GM23338 (cell line): ENCODE data around the gene TM9SF4. TPM values are rescaled to one million over a fixed set of nuclear protein-coding genes. Genes with fewer than 3 reads are reported as not detected.

Experiments used
- ATAC-seq: fragments of 200-7000 bp; cut with Tn5 transposase; 3 replicates; pipeline ENCODE4 v1.9.1; 2020
- DNase-seq: peaks from one replicate; pipeline ENCODE4 v3.0.0-alpha.2; 2015; ENCODE audit warnings: low spot score
- H2AFZ ChIP-seq: fragments of 200-600 bp; sonication (generic); 2 replicates; pipeline ENCODE4 v1.8.0; 2016; ENCODE audit warnings: antibody characterized with exemption, mild to moderate bottlenecking, moderate library complexity
- H3F3A ChIP-seq: fragments of 200-600 bp; sonication (generic); replicated peaks from 2 replicates; pipeline ENCODE4 v1.8.0; 2017; ENCODE audit warnings: antibody characterized with exemption, mixed run types, low read depth
- H3K27ac ChIP-seq: fragments of 200-600 bp; sonication (generic); 2 replicates; pipeline ENCODE4 v1.6.1; 2016; ENCODE audit warnings: low read depth
- H3K27me3 ChIP-seq: fragments of 200-600 bp; sonication (generic); 2 replicates; pipeline ENCODE4 v1.8.0; 2016; ENCODE audit warnings: mild to moderate bottlenecking, mixed run types, moderate library complexity; ENCODE audit not compliant: insufficient read depth
- H3K36me3 ChIP-seq: fragments of 200-600 bp; sonication (generic); 2 replicates; pipeline ENCODE4 v1.8.0; 2016; ENCODE audit warnings: mild to moderate bottlenecking; ENCODE audit not compliant: insufficient read depth
- H3K4me1 ChIP-seq: fragments of 200-600 bp; sonication (generic); 2 replicates; pipeline ENCODE4 v1.8.0; 2016; ENCODE audit warnings: mild to moderate bottlenecking, moderate library complexity; ENCODE audit not compliant: insufficient read depth
- H3K4me2 ChIP-seq: fragments of 200-600 bp; sonication (generic); 2 replicates; pipeline ENCODE4 v1.7.1; 2017; ENCODE audit warnings: mixed run types
- H3K4me3 ChIP-seq: fragments of 200-600 bp; sonication (generic); 2 replicates; pipeline ENCODE4 v1.6.1; 2016; ENCODE audit warnings: mixed run types
- H3K79me2 ChIP-seq: fragments of 200-600 bp; sonication (generic); replicated peaks from 2 replicates; pipeline ENCODE4 v1.8.0; 2017; ENCODE audit warnings: mild to moderate bottlenecking; ENCODE audit not compliant: insufficient read depth
- H3K9me2 ChIP-seq: fragments of 200-600 bp; sonication (generic); 2 replicates; pipeline ENCODE4 v1.8.0; 2017; ENCODE audit not compliant: insufficient read depth
- H4K20me1 ChIP-seq: fragments of 200-600 bp; sonication (generic); replicated peaks from 2 replicates; pipeline ENCODE4 v1.8.0; 2017; ENCODE audit warnings: mild to moderate bottlenecking; ENCODE audit not compliant: insufficient read depth
- H3K27ac Mint-ChIP-seq: 2 replicates; pipeline ENCODE4 v1.8.0; 2020; ENCODE audit warnings: inconsistent platforms, mild to moderate bottlenecking, moderate library complexity, mixed read lengths
- H3K27me3 Mint-ChIP-seq: 3 replicates; pipeline ENCODE4 v1.8.0; 2022; ENCODE audit warnings: low read depth, mild to moderate bottlenecking, moderate library complexity, mixed read lengths, inconsistent platforms; ENCODE audit not compliant: insufficient read depth, poor library complexity
- H3K36me3 Mint-ChIP-seq: 3 replicates; pipeline ENCODE4 v1.8.0; 2021; ENCODE audit warnings: low read depth, mild to moderate bottlenecking, inconsistent platforms, moderate library complexity, mixed read lengths
- H3K4me1 Mint-ChIP-seq: 3 replicates; pipeline ENCODE4 v1.8.0; 2020; ENCODE audit warnings: mild to moderate bottlenecking, inconsistent platforms, mixed read lengths
- H3K4me3 Mint-ChIP-seq: 3 replicates; pipeline ENCODE4 v1.8.0; 2021; ENCODE audit warnings: moderate library complexity, mild to moderate bottlenecking, inconsistent platforms, mixed read lengths
- H3K9me3 Mint-ChIP-seq: 3 replicates; pipeline ENCODE4 v1.8.0; 2020; ENCODE audit warnings: moderate library complexity, mild to moderate bottlenecking, inconsistent platforms, mixed read lengths
- CTCF ChIP-seq, 2 experiments: fragments of 200-600 bp in 1 of 2; sonication (generic) in 1 of 2; conservative IDR thresholded peaks; 2 replicates each; pipeline versions ENCODE4 v1.5.1 to v1.6.1; 2016 to 2017; ENCODE audit warnings: antibody characterized with exemption in 2 of 2, low read depth in 2 of 2, mild to moderate bottlenecking in 2 of 2, moderate library complexity in 1 of 2
- EZH2 ChIP-seq: fragments of 200-600 bp; sonication (generic); IDR thresholded peaks from one replicate; pipeline ENCODE4 v1.8.0; 2017; ENCODE audit warnings: antibody characterized with exemption, mild to moderate bottlenecking, low read depth; ENCODE audit not compliant: unreplicated experiment
- JUNB ChIP-seq: IDR thresholded peaks from one replicate; pipeline ENCODE4 v1.6.1; 2016; ENCODE audit warnings: antibody characterized with exemption; ENCODE audit not compliant: unreplicated experiment
- NANOG ChIP-seq: IDR thresholded peaks from 2 replicates; pipeline ENCODE4 v1.6.1; 2016; ENCODE audit warnings: antibody characterized with exemption, borderline replicate concordance
- ZNF114 ChIP-seq: fragments of 250-450 bp; sonication (Bioruptor Pico); IDR thresholded peaks from 2 replicates; pipeline ENCODE4 v1.5.0; 2020; ENCODE audit warnings: mild to moderate bottlenecking, moderate library complexity
- ZNF331 ChIP-seq: fragments of 250-450 bp; sonication (Bioruptor Pico); IDR thresholded peaks from 2 replicates; pipeline ENCODE4 v1.5.0; 2020; ENCODE audit warnings: low read depth, mild to moderate bottlenecking, moderate library complexity
- ZNF462 ChIP-seq: fragments of 250-450 bp; sonication (Bioruptor Pico); IDR thresholded peaks from 2 replicates; pipeline ENCODE4 v1.5.0; 2020; ENCODE audit warnings: mild to moderate bottlenecking, moderate library complexity
- polyA plus RNA-seq: library from polyadenylated mRNA; unstranded; fragments of >200 nt; fragmentation: Nextera tagmentation; extraction: Ambion mirVana; gene quantifications from 2 replicates; pipeline ENCODE4 v1.2.1, GENCODE V29; 2016
- total RNA-seq: library from RNA; depleted of rRNA; stranded (reverse); fragments of >200 nt; shearing (Covaris generic); gene quantifications from 2 replicates; pipeline ENCODE4 v1.2.3, GENCODE V29; 2014
- TF ChIP-seq, protein P1 (sequence below): IDR thresholded peaks from 2 replicates; pipeline ENCODE4 v1.6.1; 2016; ENCODE audit warnings: antibody characterized with exemption

TM9SF4 gene
- total and polyA plus RNA-seq, 2 experiments from 2014 or later: 20.4 to 52.6 TPM

DNA sequence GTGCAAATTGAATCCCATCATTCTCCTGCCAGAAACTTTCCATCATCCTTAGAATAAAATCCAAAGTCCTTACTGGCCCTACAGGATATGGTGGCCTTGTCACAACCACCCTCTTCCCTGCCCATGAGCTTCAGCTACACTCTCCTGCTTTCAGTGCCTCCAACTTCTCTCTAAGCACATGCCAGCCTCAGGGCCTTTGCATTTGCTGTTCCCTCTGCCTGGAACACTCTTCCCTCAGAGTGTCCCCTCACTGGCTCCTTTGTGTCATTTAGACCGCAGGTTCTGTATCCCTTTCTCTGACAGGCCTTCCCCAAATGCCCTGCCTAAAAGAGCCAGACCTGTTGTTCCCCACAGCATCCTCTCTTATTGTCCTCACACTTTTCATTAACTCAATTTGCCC, 39.2 kb upstream of the TM9SF4 start (continued):
- TF ChIP-seq ZNF462 (CRISPR knock-in tag): no peak
- TF ChIP-seq ZNF331 (CRISPR knock-in tag): no peak
- TF ChIP-seq JUNB: no peak
- TF ChIP-seq ZNF114 (CRISPR knock-in tag): no peak
- no peak for TF ChIP-seq NANOG
- no peak for TF ChIP-seq EZH2
- TF ChIP-seq, protein P1, sequence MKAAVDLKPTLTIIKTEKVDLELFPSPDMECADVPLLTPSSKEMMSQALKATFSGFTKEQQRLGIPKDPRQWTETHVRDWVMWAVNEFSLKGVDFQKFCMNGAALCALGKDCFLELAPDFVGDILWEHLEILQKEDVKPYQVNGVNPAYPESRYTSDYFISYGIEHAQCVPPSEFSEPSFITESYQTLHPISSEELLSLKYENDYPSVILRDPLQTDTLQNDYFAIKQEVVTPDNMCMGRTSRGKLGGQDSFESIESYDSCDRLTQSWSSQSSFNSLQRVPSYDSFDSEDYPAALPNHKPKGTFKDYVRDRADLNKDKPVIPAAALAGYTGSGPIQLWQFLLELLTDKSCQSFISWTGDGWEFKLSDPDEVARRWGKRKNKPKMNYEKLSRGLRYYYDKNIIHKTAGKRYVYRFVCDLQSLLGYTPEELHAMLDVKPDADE: no peak

DNA sequence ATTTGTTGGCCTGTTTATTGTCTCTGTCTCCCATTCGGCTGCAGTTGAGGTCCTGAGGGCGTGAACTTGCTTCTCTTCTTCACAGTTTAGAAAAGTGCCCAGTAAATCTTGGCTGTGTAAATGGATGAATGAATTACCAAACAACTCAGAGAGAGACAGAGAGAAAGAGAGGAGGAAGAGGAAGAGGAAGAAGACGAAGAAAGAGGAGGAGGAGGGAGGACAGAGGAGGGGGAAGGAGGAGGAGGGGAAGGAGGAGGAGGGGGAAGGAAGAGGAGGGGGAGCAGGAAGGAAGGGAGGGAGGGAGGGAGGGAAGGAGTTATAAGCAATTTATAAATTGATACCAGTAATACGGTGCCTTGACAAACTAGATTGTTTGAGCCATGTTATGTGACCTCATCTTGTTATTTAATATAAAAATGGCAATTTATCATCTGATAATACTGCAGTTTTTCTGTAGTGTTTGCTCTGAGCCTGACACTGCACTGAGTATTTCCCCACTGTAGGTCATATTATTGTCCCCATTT, 38.8 kb upstream of the TM9SF4 start:
- peaks cover 3% of the 10 kb centered on the region for H3K27me3 Mint-ChIP-seq
- H3K27ac ChIP-seq: no peak overlapping the region
- no peaks in the 10 kb centered on the region for H3K79me2 ChIP-seq
- no peaks in the 10 kb centered on the region for H3F3A ChIP-seq
- DNase-seq: no peak
- H4K20me1 ChIP-seq: no peaks in the 10 kb centered on the region
- no peaks in the 10 kb centered on the region for H3K36me3 ChIP-seq
- no peak for TF ChIP-seq JUNB
- TF ChIP-seq CTCF (conservative IDR thresholded peaks at IDR 0.05; ENCODE audit: low read depth in 2 of 2): no peak
- TF ChIP-seq, protein P1: no peak
- no peak for TF ChIP-seq ZNF331 (CRISPR knock-in tag)
- TF ChIP-seq EZH2: no peak
- no peak overlapping the region for H3K4me3 ChIP-seq
- H3K4me1 ChIP-seq: no peaks in the 10 kb centered on the region; the same call in 1 of the 2 replicates
- no peak for ATAC-seq
- peak overlapping the region; percentile 67 for H2AFZ ChIP-seq
- H3K4me1 Mint-ChIP-seq: peaks cover 3% of the 10 kb centered on the region; the same call in 2 of the 3 replicates
- no peak overlapping the region for H3K27ac Mint-ChIP-seq
- no peak overlapping the region for H3K4me2 ChIP-seq
- H3K9me3 Mint-ChIP-seq: peaks cover 13% of the 10 kb centered on the region; the same call in 2 of the 3 replicates
- H3K36me3 Mint-ChIP-seq: no peaks in the 10 kb centered on the region
- peaks cover 3% of the 10 kb centered on the region; the same call in 1 of the 2 replicates for H3K9me2 ChIP-seq
- no peaks in the 10 kb centered on the region for H3K27me3 ChIP-seq
- no peak overlapping the region for H3K4me3 Mint-ChIP-seq
